Fibroblast of pulmonary artery (primary cell): ENCODE measurements around the gene DEPP1.

Experiments used
- DNase-seq: peaks from one replicate; pipeline ENCODE4 v3.0.0-alpha.2; 2010; ENCODE audit warnings: low read depth
- H3K4me3 ChIP-seq: replicated peaks from 2 replicates; pipeline ENCODE4 v1.5.1; 2011; ENCODE audit warnings: low read depth, mild to moderate bottlenecking, control low read depth, low read length, moderate library complexity
- CTCF ChIP-seq: IDR thresholded peaks from 2 replicates; pipeline ENCODE4 v1.5.1; 2011; ENCODE audit warnings: mild to moderate bottlenecking, control low read depth, low read length, inconsistent platforms; ENCODE audit errors: missing control alignments

The DEPP1 gene

DNA sequence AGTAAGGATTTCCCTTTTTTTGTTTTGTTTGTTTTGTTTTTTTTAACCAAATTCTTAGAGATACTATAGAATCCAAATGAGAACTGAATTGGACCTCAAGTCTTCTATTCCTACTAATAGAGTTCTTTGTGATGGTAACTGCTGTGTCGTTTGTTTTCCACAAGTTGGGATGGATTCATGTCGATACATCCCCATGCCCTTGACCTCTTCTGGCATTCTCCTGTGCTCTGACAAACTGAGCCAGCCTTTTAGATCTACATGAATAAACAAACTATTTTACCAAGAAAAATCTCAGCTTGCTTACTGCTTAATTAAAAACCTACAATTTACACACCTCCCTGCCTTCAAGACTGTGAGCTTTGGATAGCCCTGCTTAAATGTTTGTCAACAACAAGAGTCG, 26.1 kb upstream of the DEPP1 start:
- no peak for DNase-seq
- TF ChIP-seq CTCF: no peak
- H3K4me3 ChIP-seq: no peak overlapping the region

DNA sequence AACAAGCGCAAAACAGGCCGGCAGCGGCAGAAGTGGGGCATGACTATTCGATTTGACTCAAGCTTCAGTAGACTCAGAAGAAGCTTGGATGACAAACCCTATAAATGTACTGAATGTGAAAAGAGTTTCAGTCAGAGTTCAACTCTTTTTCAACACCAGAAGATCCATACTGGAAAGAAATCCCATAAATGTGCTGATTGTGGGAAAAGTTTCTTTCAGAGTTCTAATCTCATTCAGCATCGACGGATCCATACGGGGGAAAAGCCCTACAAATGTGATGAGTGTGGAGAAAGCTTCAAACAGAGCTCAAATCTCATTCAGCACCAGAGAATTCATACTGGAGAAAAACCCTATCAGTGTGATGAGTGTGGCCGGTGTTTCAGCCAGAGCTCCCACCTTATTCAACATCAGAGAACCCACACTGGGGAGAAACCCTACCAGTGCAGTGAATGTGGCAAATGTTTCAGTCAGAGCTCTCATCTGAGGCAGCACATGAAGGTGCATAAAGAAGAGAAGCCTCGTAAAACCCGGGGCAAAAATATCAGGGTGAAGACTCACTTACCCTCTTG, 24.9 kb upstream of the DEPP1 start:
- no peak for TF ChIP-seq CTCF
- no peak for DNase-seq
- H3K4me3 ChIP-seq: no peak overlapping the region

DNA sequence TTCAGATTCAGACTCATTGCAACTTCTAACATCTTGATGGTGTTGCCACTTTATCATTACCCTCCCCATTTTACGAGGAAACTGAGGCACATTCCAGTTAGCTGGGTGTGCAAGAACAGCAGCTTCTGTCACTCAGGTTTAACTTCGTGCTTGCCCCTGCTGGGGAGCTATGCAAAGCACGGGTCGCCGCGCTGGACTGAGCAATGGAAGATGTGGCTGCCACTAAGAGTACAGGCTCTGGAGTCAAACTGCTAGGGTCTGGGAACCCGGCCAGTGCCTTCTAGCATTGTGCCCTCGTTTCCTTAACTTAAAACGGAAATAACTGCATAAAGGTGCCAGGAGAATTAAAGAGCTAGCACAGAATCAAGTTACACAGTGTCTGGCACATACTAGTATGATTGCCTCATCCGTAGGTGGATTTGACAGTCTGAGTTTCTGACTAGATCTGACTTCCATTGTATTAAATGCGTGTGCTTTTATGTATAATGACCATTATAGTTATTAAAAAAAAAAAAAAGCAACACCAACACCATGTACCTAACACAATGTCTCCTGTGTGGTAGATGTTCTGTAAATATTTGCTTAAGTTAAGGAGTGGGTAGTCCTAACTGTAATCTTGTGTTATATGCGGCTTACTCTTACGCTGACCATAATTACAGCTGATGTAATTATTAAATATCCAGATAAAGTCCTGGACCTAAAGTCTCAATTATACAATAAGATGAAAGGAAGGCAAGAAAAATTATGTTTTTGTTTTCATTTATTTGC, 23.0 kb upstream of the DEPP1 start:
- H3K4me3 ChIP-seq: peak overlapping the region; percentile 63

DNA sequence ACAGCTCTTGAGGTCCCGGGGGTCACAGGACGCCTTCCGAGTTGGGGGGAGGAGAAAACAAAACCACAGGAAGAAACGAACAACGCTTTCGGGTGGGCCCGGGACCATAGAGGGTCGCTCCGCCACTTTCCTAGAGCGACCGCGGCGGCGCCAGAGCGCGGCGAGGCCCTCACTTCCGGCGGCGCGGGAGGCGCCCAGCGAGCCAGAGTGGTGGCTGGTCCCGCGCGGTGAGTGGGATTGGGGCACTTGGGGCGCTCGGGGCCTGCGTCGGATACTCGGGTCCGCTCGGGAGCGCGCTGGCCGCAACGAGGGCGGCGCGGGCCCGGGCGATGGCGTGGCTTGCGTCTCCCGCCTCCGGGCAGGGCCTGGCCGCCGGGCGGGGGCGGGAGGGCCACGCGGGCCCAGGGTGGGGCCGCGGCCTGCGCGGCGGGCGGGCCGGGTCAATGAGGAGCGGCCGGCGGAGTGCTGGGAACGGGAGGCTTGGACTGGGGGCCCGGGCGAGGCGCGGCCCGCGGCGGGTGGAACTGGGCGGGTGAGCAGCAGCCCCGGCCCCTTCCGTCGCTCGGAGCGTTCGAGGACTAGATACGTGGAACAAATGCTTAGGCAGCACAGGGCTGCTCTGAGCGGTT, 22.3 kb upstream of the DEPP1 start, which contains the start of gene ZNF22:
ZNF22 (plus strand) TSS at position 172 of the 629 bp plus-strand sequence. CDS start 2,446 bp downstream, outside the sequence.
- H3K4me3 ChIP-seq: peak within 1 kb of the TSS; percentile 63
- peak; percentile 63 for DNase-seq
- peak; percentile 3 for TF ChIP-seq CTCF

More for the DNA sequence above, 23.0 kb upstream of the DEPP1 start:
- TF ChIP-seq CTCF: peak; percentile 30
- peak; percentile 79 for DNase-seq

DNA sequence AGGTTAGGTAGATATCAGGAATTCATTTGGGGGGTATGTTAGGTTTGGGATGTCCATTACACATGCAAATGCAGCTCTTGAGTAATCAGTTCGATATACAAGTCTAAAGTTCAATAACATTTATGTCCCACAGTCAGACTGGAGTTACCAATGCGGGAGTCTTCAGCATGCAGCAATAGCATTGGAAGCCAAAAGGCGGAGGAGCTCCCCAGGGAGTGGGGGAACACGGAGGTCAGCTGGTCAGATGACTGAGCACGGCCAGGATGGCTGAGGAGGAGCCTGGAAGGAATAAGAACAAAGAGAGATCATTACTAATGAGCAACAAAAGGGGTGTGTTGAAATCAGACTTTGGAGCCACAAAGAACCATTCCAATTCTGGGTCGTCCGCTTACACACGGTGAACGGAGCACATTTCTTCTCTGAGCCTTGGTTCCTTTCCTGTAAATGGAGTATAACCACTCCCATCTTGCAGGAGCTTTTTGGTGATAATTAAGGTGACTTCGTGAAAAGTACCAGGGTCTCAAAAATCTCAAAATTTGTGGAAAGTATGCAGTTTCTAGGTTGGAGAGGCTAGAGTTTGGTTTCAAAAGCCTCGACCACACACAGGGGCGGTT, 21.6 kb upstream of the DEPP1 start:
- no peak for TF ChIP-seq CTCF
- peak overlapping the region; percentile 41 for H3K4me3 ChIP-seq
- peak; percentile 77 for DNase-seq

DNA sequence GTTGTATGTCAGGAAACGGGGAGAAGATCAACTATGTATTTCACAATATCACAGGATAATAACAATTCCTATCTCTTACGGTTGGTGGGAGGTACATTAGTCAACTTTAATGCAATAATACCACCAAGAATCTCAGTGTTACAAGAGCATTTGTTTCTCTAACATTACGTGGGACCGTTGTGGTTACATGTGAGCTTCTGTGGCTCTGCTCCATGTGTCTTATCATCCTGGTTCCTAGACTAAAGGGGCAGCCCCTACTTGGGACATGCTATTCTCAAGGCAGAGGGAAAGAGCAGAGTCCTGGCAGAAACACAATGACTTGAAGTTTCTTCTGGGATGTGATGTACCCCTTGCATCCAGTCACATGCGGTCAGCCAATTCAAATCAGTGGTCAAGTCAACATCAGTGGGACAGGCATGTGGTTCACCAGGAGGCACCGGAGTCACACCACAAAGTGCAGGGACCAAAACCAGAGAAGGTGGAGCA, 19.6 kb upstream of the DEPP1 start:
- peak; percentile 94 for DNase-seq
- no peak for TF ChIP-seq CTCF
- no peak overlapping the region for H3K4me3 ChIP-seq
